SK-N-SH (cell line): ENCODE results near the gene ECEL1.

ENCODE experiments used
- CTCF ChIP-seq: fragments of 200-600 bp; sonication (generic); IDR thresholded peaks from 2 replicates; pipeline ENCODE4 v1.6.1; 2017; ENCODE audit warnings: antibody characterized with exemption, mild to moderate bottlenecking, moderate library complexity
- EP300 ChIP-seq, 2 experiments: IDR thresholded peaks; 2 replicates each; pipeline versions ENCODE4 v1.4.0 to v1.6.1; 2012; ENCODE audit warnings: borderline replicate concordance in 1 of 2, low read depth in 1 of 2, low read length in 1 of 2
- FOSL2 ChIP-seq: IDR thresholded peaks from 2 replicates; pipeline ENCODE4 v1.4.0; 2012; ENCODE audit warnings: low read depth, mild to moderate bottlenecking, moderate library complexity, borderline replicate concordance
- MAX ChIP-seq: IDR thresholded peaks from 2 replicates; pipeline ENCODE4 v1.4.0; 2012; ENCODE audit warnings: low read depth
- POLR2AphosphoS5 ChIP-seq: IDR thresholded peaks from 2 replicates; pipeline ENCODE4 v1.6.1; 2012; ENCODE audit warnings: low read depth, low read length
- RCOR1 ChIP-seq: fragments of 150-350 bp; IDR thresholded peaks from 2 replicates; pipeline ENCODE4 v1.6.1; 2017; ENCODE audit warnings: antibody characterized with exemption, low read length
- REST ChIP-seq: IDR thresholded peaks from 2 replicates; pipeline ENCODE4 v1.6.1; 2012; ENCODE audit warnings: mild to moderate bottlenecking, low read depth, low read length, moderate library complexity
- SMC3 ChIP-seq: IDR thresholded peaks from 2 replicates; pipeline ENCODE4 v1.6.1; 2012; ENCODE audit warnings: low read depth, low read length, improper control_type of control experiment
- TAF1 ChIP-seq: IDR thresholded peaks from 2 replicates; pipeline ENCODE4 v1.6.1; 2012; ENCODE audit warnings: low read depth, mild to moderate bottlenecking, low read length, moderate library complexity, borderline replicate concordance
- USF1 ChIP-seq: IDR thresholded peaks from 2 replicates; pipeline ENCODE4 v1.4.0; 2012; ENCODE audit warnings: low read depth, borderline replicate concordance

GRCh38 chr2:232485348-232485756 lies 2.3 kb downstream of the ECEL1 start:
- no peak for TF ChIP-seq POLR2AphosphoS5
- TF ChIP-seq MAX: no peak
- TF ChIP-seq SMC3: no peak
- TF ChIP-seq CTCF: no peak
- no peak for TF ChIP-seq USF1
- TF ChIP-seq REST: no peak
- TF ChIP-seq TAF1: no peak
- TF ChIP-seq FOSL2: no peak
- TF ChIP-seq RCOR1: no peak
- TF ChIP-seq EP300 (IDR thresholded peaks at IDR 0.05; ENCODE audit: borderline replicate concordance in 1 of 2, low read depth in 1 of 2, low read length in 1 of 2): no peak
